HG03457 (cell line): ENCODE measurements around the gene MRPL58.
"Not testable (repeated sequence)": the region's sequence is repeated elsewhere in the genome, so short reads cannot be mapped to it uniquely, and the experiment has no call there.

Experiments
- ATAC-seq: cut with Tn5 transposase; IDR thresholded peaks from one replicate; pipeline ENCODE4 v1.9.1; 2021; ENCODE audit warnings: moderate number of reproducible peaks; ENCODE audit not compliant: unreplicated experiment

The MRPL58 gene

DNA sequence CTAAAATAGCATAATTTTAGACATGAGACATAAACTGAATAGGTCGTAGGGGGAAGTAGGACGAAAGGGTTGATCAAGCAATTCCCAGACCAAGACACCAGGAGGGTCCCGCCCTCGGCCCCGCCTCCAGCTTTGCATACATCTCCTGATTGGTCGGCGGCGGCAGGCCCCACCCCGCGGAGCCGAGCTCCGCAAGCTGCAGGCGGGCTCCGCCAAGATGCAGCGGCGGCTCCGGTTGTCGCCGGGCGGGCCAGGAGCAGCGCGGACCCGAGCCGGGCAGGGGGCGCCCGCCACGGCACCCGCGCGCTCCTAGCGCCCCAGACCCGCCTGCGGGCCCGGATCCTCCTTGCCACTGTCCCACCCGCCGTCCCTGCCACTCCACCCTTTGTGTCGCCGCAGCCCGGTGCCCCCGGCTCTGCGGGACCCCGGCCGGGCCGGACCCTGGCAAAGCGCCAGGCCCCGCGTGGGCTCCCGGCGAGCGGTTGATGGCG lies 25.0 kb upstream of the MRPL58 start, which contains the start of gene CDR2L:
TSS of gene CDR2L (plus strand) at position 215 of the 491 bp plus-strand sequence. CDS start 412 bp downstream, outside the sequence.
- no peak for ATAC-seq

- no peak for ATAC-seq
Observed at GRCh38 chr17:74987909-74988711, 24.4 kb upstream of the MRPL58 start.

GRCh38 chr17:74990581-74991105 lies 21.8 kb upstream of the MRPL58 start:
- ATAC-seq, result no peak

GRCh38 chr17:74992223-74992622 lies 20.2 kb upstream of the MRPL58 start:
- no peak for ATAC-seq

- ATAC-seq, result no peak
Observed at GRCh38 chr17:74994440-74994839, 18.0 kb upstream of the MRPL58 start.

DNA sequence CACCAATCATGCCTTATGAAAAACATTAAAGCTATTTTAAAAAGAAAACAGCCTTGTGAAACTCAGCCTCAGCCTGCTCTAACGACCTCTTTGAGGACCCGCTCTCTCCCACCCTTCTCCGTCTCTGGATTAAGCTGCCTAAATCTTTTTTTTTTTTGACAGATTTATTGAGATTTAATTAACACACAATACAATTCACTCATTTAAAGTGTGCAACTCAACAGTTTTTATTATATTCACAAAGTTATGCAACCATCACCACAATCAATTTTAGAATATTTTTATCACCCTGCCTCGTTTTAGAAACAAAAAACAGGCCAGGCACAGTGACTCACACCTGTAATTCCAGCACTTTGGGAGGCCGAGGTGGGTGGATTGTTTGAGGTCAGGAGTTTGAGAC lies 16.6 kb upstream of the MRPL58 start:
- ATAC-seq, result no peak

DNA sequence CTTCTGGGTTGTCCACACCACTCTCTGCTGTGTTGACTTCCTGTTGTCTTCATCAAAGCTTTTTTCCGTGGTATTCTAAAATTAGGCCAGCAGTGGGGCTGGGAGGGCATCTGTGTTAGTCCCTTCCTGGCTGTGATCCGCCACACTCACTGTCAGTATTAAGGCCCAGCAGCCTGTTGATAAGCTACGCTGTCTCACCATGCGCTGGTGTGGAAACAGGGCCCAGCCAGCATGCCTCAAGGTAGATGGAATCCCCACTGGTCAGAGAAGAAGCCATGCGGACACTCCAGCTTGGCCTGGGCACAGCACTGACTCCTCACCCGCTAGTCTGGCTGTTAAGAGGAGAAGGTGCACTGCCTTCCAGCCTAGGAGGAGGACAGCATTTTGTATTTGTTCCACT lies 13.7 kb upstream of the MRPL58 start:
- no peak for ATAC-seq

DNA sequence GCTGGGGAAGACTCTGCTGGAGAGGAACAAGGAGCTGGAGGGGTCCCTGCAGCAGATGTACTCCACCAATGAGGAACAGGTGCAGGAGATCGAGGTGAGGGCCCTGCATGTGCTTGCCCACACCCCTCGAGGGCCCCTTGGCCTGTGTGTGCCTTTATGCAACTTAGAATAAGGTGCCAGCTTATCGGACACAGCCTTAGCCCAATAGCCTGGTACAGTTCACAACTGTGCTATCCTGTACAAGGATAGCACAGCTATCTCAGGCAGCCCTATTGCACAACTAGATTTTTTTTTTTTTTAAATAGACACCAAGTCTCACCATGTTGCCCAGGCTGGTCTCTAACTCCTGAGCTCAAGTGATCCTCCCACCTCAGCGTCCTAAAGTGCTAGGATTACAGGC lies 12.9 kb upstream of the MRPL58 start:
- ATAC-seq, result no peak

DNA sequence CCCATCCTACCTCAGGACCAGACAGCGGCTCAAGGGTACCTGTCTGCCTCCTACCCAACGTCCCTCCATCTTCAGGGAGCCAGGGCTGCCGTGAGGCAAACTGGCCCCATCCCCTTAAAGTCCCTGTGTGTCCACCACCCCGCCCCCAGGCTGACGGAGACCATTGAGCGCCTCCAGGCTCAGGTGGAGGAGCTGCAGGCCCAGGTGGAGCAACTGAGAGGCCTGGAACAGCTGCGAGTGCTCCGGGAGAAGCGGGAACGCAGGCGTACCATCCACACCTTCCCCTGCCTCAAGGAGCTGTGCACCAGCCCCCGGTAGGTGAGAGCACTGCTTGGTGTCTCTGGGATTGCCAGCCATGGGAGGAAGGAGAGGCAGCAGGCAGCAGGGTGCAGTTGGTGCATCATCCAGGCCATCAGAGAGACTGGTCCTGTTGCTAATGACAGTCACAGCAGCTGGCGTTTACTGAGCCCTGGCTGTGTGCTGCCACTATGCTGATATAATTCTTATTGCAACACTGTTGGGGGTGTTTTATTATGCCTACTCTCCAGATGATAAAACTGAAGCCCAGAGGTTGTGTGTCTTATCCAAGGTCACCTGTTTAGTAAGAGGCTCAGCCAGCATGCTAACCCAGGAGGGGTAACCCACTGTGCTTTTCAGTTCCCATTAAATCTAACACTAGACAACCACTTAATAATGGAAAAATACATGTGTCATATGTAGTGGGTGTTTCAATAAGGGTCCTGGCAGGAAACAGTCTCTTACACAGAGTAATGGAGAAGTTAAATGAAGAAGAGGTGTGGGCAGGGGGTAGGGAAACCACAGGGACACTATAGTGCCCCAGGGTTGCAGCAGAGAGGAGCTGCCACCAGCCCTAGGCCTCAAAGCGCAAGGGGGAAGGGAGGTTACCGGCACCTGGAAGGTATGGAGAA lies 10.3 kb upstream of the MRPL58 start:
- no peak for ATAC-seq

DNA sequence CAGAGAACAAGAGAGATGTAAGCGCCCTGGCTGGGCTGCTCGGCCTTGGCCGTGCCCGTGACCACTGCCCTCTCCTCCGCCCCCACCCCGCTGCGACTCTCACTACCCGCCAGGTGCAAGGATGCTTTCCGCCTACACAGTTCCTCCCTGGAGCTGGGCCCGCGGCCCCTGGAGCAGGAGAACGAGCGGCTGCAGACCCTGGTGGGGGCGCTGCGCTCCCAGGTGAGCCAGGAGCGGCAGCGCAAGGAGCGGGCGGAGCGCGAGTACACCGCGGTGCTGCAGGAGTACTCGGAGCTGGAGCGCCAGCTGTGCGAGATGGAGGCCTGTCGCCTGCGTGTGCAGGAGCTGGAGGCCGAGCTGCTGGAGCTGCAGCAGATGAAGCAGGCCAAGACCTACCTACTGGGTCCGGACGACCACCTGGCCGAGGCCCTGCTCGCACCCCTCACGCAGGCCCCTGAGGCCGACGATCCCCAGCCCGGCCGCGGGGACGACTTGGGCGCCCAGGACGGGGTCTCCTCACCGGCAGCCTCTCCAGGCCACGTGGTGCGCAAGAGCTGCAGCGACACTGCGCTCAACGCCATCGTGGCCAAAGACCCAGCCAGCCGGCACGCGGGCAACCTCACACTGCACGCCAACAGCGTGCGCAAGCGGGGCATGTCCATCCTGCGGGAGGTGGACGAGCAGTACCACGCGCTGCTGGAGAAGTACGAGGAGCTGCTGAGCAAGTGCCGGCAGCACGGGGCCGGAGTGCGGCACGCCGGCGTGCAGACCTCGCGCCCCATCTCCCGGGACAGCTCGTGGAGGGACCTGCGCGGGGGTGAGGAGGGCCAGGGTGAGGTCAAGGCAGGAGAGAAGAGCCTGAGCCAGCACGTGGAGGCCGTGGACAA lies 9.2 kb upstream of the MRPL58 start:
- ATAC-seq, result no peak

DNA sequence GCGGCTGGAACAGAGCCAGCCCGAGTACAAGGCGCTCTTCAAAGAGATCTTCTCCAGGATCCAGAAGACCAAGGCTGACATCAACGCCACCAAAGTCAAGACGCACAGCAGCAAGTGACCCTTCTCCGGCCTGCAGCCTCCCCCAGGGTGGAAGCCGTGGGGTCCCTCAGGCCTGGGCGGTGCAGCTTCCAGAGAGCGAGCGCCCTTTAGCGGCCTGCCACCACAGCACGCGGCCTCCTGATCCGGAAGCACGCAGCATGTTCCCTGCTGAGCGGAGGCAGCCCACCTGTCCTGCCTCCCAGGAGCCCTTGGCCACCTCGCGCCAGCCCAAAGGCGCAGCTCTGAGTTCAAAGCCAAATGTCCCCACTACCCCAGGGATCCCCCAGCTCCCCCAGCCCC lies 8.5 kb upstream of the MRPL58 start:
- ATAC-seq, result no peak

DNA sequence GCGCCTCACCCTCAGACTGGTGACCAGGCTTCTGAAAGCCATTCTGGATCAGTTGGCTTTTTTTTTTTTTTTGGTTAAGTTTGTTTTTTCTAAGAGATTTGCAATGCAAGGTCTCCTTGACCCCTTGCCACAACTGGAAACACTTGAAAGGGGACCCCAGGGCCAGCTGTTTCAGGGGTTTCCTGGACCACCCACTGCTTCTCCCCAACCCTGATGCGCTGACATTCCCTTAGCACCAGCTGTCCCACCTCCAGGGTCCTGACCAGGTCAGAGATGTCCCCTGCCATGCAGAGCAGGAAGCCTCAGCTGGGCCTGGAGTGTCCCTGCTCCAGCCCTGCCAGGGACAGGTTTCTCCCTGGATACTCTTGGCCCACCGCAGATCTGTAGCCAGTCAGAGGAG lies 8.1 kb upstream of the MRPL58 start:
- ATAC-seq, result no peak

GRCh38 chr17:75005291-75005690 lies 7.2 kb upstream of the MRPL58 start:
- ATAC-seq, result no peak

DNA sequence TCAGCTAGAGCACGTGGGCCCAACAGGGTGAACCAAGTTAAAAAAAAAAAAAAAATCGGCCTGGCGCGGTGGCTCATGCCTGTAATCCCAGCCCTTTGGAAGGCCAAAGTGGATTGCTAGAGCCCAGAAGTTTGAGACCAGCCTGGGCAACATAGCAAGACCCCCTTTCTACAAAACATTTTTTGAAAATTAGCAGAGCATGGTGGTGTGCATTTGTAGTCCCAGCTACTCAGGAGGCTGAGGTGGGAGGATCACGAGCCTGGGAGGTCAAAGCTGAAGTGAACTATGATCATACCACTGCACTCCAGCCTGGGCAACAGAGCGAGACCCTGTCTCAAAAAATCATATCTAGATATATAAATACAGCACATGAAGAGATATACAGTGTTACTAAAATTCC lies 6.4 kb upstream of the MRPL58 start:
- ATAC-seq, result not testable (repeated sequence)

- no peak for ATAC-seq
Observed at GRCh38 chr17:75006653-75007052, 5.8 kb upstream of the MRPL58 start.

- no peak for ATAC-seq
Observed at GRCh38 chr17:75008373-75008772, 4.1 kb upstream of the MRPL58 start.

- ATAC-seq, result no peak
Observed at GRCh38 chr17:75009139-75009724, 3.2 kb upstream of the MRPL58 start.

GRCh38 chr17:75010683-75011400 lies 1.6 kb upstream of the MRPL58 start:
- no peak for ATAC-seq

GRCh38 chr17:75011401-75012095 lies 922 bp upstream of the MRPL58 start:
- ATAC-seq, result no peak
